ENCODE data around the gene UBR7. TPM values are rescaled to one million over a fixed set of nuclear protein-coding genes. Genes with fewer than 3 reads are reported as not detected.

Gene UBR7
- total and polyA plus RNA-seq, 2 experiments from 2014 or later: 12.4 to 45.3 TPM

DNA sequence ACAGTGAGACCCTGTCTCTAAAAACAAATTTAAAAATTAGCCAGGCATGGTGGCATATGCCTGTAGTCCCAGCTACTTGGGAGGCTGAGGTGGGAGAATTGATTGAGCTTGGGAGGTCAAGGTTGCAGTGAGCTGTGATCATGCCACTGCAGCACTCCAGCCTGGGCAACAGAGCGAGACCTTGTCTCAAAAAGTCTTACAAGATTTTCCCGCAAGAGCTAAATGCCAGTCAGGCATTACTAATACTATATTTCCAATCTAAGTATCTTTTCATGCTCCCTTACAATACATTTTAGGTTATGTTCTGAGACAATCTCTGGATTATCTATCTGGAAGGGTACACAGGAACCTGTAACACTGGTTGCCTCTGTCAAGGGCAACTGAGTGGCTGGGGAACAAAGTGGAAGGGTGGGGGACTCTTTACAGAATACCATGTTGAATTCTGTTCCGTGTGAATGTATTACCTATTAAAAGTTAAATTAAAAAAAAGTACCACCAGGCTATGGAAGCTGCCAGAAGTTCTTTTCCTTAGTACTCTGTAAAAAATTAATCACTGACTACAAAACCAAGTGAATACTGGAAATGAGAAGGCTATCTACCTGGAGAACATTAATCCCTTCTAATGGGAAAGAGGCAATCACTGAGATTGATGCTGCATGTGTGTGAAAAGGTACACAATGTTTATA lies 69.1 kb downstream of the UBR7 start:
- Mint-ChIP-seq H3K4me1 (peaks cover 10% of the 10 kb centered on the region), H3K27me3 (ENCODE audit: insufficient read depth, low read depth, poor library complexity) (peaks cover 2% of the 10 kb centered on the region), H3K4me3 (no peak overlapping the region), H3K9me3 (no peaks in the 10 kb centered on the region), H3K27ac (no peak overlapping the region), H3K36me3 (ENCODE audit: low read depth) (no peaks in the 10 kb centered on the region)
- H3K27ac ChIP-seq (ENCODE audit: low read depth): no peak overlapping the region
- TF ChIP-seq EZH2 (IDR thresholded peaks at IDR 0.05; ENCODE audit: low read depth, unreplicated experiment): no peak
- TF ChIP-seq, protein P1, sequence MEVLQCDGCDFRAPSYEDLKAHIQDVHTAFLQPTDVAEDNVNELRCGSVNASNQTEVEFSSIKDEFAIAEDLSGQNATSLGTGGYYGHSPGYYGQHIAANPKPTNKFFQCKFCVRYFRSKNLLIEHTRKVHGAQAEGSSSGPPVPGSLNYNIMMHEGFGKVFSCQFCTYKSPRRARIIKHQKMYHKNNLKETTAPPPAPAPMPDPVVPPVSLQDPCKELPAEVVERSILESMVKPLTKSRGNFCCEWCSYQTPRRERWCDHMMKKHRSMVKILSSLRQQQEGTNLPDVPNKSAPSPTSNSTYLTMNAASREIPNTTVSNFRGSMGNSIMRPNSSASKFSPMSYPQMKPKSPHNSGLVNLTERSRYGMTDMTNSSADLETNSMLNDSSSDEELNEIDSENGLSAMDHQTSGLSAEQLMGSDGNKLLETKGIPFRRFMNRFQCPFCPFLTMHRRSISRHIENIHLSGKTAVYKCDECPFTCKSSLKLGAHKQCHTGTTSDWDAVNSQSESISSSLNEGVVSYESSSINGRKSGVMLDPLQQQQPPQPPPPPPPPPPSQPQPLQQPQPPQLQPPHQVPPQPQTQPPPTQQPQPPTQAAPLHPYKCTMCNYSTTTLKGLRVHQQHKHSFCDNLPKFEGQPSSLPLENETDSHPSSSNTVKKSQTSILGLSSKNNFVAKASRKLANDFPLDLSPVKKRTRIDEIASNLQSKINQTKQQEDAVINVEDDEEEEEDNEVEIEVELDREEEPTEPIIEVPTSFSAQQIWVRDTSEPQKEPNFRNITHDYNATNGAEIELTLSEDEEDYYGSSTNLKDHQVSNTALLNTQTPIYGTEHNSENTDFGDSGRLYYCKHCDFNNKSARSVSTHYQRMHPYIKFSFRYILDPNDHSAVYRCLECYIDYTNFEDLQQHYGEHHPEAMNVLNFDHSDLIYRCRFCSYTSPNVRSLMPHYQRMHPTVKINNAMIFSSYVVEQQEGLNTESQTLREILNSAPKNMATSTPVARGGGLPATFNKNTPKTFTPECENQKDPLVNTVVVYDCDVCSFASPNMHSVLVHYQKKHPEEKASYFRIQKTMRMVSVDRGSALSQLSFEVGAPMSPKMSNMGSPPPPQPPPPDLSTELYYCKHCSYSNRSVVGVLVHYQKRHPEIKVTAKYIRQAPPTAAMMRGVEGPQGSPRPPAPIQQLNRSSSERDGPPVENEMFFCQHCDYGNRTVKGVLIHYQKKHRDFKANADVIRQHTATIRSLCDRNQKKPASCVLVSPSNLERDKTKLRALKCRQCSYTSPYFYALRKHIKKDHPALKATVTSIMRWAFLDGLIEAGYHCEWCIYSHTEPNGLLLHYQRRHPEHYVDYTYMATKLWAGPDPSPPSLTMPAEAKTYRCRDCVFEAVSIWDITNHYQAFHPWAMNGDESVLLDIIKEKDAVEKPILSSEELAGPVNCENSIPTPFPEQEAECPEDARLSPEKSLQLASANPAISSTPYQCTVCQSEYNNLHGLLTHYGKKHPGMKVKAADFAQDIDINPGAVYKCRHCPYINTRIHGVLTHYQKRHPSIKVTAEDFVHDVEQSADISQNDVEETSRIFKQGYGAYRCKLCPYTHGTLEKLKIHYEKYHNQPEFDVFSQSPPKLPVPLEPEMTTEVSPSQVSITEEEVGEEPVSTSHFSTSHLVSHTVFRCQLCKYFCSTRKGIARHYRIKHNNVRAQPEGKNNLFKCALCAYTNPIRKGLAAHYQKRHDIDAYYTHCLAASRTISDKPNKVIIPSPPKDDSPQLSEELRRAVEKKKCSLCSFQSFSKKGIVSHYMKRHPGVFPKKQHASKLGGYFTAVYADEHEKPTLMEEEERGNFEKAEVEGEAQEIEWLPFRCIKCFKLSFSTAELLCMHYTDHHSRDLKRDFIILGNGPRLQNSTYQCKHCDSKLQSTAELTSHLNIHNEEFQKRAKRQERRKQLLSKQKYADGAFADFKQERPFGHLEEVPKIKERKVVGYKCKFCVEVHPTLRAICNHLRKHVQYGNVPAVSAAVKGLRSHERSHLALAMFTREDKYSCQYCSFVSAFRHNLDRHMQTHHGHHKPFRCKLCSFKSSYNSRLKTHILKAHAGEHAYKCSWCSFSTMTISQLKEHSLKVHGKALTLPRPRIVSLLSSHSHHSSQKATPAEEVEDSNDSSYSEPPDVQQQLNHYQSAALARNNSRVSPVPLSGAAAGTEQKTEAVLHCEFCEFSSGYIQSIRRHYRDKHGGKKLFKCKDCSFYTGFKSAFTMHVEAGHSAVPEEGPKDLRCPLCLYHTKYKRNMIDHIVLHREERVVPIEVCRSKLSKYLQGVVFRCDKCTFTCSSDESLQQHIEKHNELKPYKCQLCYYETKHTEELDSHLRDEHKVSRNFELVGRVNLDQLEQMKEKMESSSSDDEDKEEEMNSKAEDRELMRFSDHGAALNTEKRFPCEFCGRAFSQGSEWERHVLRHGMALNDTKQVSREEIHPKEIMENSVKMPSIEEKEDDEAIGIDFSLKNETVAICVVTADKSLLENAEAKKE (CRISPR knock-in tag; IDR thresholded peaks at IDR 0.05): no peak
- H3K4me1 ChIP-seq (ENCODE audit: insufficient read depth): peaks cover 11% of the 10 kb centered on the region
- H3F3A ChIP-seq (replicated peaks; ENCODE audit: low read depth): no peaks in the 10 kb centered on the region
- ATAC-seq (no peak), DNase-seq (ENCODE audit: low spot score) (no peak)
- no peak overlapping the region for H2AFZ ChIP-seq
- H4K20me1 ChIP-seq (replicated peaks; ENCODE audit: insufficient read depth): peaks cover 16% of the 10 kb centered on the region
- no peaks in the 10 kb centered on the region for H3K9me2 ChIP-seq (ENCODE audit: insufficient read depth)
- no peaks in the 10 kb centered on the region for H3K27me3 ChIP-seq (ENCODE audit: insufficient read depth)
- H3K4me3 ChIP-seq: no peak overlapping the region
- no peak overlapping the region for H3K4me2 ChIP-seq
- no peaks in the 10 kb centered on the region for H3K36me3 ChIP-seq (ENCODE audit: insufficient read depth)
- peaks cover 10% of the 10 kb centered on the region for H3K79me2 ChIP-seq (replicated peaks; ENCODE audit: insufficient read depth)

Other genes starting within 250 kb of the UBR7 start
- gene ITPK1, start 91.3 kb upstream of the UBR7 start, total RNA-seq (2014; rRNA removed; shearing (Covaris generic)): 88.1 and 101 TPM in 2 replicates
- gene ITPK1, start 91.3 kb upstream of the UBR7 start, polyA plus RNA-seq (2016; fragmentation: Nextera tagmentation; extraction: Ambion mirVana): 35.9 and 39.9 TPM in 2 replicates
- gene MOAP1, start 22.4 kb upstream of the UBR7 start, total RNA-seq (2014; rRNA removed; shearing (Covaris generic)): 21.6 and 21.7 TPM in 2 replicates
- 8.5 and 8.6 TPM in 2 replicates for gene MOAP1, start 22.4 kb upstream of the UBR7 start, polyA plus RNA-seq (2016; fragmentation: Nextera tagmentation; extraction: Ambion mirVana)
- 14.2 and 20.4 TPM in 2 replicates for gene LYSET, start 21.9 kb upstream of the UBR7 start, total RNA-seq (2014; rRNA removed; shearing (Covaris generic))
- gene LYSET, start 21.9 kb upstream of the UBR7 start, polyA plus RNA-seq (2016; fragmentation: Nextera tagmentation; extraction: Ambion mirVana): 32.4 and 34.0 TPM in 2 replicates
- 7.4 and 12.8 TPM in 2 replicates for gene GON7, start 191 bp upstream of the UBR7 start, total RNA-seq (2014; rRNA removed; shearing (Covaris generic))
- gene GON7, start 191 bp upstream of the UBR7 start, polyA plus RNA-seq (2016; fragmentation: Nextera tagmentation; extraction: Ambion mirVana): 12.7 and 16.6 TPM in 2 replicates
- gene BTBD7, start 125.8 kb downstream of the UBR7 start, total RNA-seq (2014; rRNA removed; shearing (Covaris generic)): 31.3 and 32.8 TPM in 2 replicates
- gene BTBD7, start 125.8 kb downstream of the UBR7 start, polyA plus RNA-seq (2016; fragmentation: Nextera tagmentation; extraction: Ambion mirVana): 24.4 and 28.9 TPM in 2 replicates
- gene COX8C, start 139.9 kb downstream of the UBR7 start, total RNA-seq (2014; rRNA removed; shearing (Covaris generic)): not detected in 2 replicates
- 0.73 TPM in 1 of 2 replicates, not detected in the other for gene COX8C, start 139.9 kb downstream of the UBR7 start, polyA plus RNA-seq (2016; fragmentation: Nextera tagmentation; extraction: Ambion mirVana)
- gene UNC79, start 223.7 kb downstream of the UBR7 start, total RNA-seq (2014; rRNA removed; shearing (Covaris generic)): 3.3 and 3.6 TPM in 2 replicates
- 1.2 and 1.8 TPM in 2 replicates for gene UNC79, start 223.7 kb downstream of the UBR7 start, polyA plus RNA-seq (2016; fragmentation: Nextera tagmentation; extraction: Ambion mirVana)

Measured in GM23338 (cell line).